HUDEP-2 (cell line): ENCODE measurements around the gene TWF2.
A peak's percentile ranks its signal among the peaks of the same experiment; 100 is the strongest.

ENCODE experiments used
- DNase-seq, 76 experiments: peaks; one replicate each; lab custom pipeline; 2025; ENCODE audit not compliant: unreplicated experiment in 76 of 76; lab: John Stamatoyannopoulos, UW

The TWF2 gene

DNA sequence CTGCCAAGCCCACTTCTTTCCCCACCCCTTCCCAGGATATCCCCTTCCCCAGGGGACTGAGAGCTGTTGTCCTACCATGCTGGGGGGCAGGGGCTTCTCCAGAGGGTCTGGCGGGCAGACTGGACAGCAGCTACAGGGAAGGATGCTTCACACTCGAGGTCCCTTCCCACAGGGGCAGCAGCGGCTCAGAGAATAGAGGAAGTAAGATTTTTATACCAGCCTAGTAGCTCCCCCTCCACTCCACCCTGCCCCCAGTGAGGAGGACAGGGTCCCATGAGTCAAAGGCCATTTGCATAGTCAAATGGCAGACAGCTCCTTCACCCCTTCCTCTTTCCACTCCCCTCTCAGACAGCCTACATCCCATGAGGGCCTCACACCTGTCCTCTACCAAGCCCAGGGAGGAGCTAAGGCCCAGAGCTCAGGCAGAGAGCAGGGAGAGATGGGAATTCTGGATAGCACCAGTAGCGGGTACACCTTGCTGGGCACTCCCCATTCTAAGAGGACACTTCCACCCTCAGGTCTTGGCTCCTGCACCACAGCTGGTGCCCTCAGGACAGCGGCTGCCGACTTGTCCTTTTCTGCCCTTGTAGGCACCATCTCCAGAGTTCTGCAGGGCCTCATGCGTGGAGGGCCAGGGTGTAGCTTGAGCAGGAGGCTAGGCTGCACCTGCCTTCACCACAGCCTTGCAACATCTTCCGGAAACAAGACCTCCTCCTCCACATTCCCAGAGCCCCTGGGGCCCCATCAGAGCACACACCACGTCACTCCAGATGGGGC is 13.3 kb downstream of the TWF2 start, which contains the start of gene TLR9:
TSS of gene TLR9 (minus strand) at position 194 of the 777 bp plus-strand sequence. CDS start at position 78, 116 bp downstream.
- no peak for DNase-seq

- no peak for DNase-seq
Measured at GRCh38 chr3:52223449-52224408, 15.2 kb downstream of the TWF2 start.

GRCh38 chr3:52222319-52223221 is 16.4 kb downstream of the TWF2 start:
- DNase-seq = no peak

- no peak for DNase-seq
Measured at GRCh38 chr3:52221563-52222318, 17.2 kb downstream of the TWF2 start.

GRCh38 chr3:52221141-52221562 is 17.8 kb downstream of the TWF2 start:
- no peak for DNase-seq

DNA sequence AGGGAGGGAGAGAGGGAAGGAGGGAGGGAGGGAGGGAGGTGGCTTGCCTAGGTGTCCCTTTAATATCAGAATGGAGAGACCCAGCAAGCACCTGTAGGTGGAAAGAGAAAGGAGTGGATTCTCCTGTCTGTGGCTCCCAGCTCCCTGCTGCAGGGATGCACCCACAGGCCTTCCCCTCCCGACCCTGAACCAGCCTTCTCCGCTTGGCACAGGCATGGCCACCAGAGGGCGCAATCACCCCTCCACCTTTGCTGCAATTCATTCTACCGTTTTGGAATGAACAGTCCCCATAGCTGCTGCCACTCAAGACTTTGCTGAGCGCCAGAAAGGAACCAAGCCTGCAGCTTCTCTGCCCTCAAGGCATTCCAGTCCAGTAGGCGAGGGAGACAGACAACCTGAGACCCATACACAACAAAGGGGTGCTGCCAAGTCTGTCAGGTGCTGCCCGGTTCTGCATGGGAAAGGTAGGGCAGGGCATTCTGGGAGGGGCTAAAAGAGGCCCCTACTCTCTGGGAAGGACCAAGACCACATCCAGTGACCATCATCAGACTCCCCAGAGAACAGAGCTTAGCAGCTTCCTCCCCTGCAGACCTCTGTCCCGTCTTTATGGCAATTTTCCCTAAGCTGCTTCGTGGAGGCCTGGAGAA is 18.5 kb downstream of the TWF2 start:
- DNase-seq = peak in 70 of 76 experiments; percentile 17 to 90 (median 70)

- DNase-seq = no peak
Measured at GRCh38 chr3:52218937-52219650, 19.9 kb downstream of the TWF2 start.

DNA sequence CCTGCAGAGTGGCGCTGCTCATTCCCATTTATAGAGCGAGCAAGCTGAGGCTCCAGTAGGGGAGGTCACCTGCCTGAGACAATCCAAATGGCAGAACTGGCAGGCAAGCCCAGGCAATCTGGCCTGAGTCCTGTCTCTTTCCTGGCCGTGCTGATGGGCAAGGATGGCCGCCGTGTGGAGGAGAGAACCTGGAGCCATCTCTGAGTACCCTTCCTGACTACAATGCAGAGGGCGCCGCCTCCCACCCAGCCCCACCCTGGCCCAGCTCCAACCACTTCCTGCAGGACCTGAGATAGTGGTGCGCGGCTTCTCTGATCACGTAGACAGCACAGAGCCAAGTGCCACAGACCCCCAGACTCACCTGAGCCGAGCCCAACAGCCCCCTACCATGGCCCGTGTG is 20.5 kb downstream of the TWF2 start:
- DNase-seq = peak in 21 of 76 experiments; percentile 8 to 43 (median 19)

DNA sequence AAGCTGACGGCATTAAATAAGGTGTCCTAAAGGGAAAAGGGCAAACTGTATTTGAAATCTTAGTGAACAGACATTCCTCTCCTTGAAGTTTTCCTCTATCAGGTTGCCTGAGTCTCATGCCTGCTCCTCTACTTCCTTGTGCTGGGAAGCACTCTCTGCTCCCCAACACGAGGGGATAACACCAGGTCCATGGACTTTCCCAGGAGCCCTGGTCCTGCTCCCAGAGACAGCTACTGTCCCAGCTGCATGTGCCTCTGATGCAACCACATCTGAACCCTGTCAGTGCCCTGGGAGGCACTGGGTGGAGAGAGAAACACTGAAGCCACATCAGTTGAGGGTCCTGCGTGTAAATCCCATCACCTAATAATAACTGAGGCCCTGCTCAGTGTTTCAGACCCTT is 20.9 kb downstream of the TWF2 start:
- no peak for DNase-seq

DNA sequence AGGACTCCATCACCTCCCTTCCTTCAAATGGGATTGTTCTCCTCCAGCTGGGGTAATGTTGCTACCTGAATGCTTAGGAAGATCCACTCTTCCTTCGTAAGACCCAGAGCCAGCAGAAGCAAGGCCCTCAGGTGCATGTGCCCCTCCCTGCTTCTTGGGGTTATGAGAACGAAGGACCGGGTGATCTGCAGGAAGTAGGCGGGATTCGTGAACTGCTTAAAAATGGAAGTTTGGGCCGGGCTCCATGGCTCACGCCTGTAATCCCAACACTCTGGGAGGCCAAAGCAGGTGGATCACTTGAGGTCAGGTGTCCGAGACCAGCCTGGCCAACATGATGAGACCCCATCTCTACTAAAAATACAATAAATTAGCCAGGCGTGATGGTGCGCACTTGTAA is 21.6 kb downstream of the TWF2 start:
- DNase-seq = no peak

DNA sequence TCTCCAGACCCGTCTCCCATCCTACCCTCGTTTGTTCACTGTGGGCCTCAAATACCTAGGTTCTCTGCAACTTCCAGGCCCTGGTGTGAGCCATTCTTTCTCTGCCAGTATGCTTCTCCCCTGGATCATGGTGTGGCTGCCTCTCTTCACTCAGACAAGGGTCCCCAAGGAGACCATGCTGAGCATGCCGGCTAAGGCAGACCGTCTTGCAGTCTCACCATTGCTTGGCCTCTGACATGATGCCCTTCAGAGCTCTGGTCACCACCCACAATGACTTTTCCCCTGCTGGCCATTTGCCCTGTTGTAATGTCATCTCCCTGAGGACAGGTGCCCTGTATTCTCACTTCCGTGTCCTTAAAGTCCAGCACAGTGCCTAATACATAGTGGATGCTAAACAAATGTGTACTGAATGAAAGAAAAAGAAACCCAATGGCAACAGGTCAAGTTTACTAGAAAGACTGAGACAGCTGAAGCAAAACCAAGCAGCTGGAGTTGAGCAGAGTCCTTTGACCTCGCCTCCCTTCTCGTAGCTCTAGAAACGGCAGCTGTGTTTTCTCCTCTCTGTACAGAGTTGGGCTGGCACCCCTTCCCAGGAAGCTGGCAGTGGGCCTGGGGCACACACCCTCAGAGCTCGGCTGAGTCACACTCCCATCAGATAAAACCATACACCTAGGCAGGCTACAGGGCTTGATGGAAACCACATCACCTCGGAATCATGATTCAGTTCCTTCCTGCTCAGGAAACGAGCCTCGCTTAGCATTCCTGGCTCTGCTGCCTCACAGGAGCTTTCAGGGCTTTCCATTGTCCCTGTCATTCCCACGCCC is 22.2 kb downstream of the TWF2 start:
- DNase-seq = peak in 61 of 76 experiments; percentile 7 to 69 (median 39)

- no peak for DNase-seq
Measured at GRCh38 chr3:52215351-52215750, 23.6 kb downstream of the TWF2 start.

GRCh38 chr3:52213901-52214300 is 25.1 kb downstream of the TWF2 start:
- no peak for DNase-seq

GRCh38 chr3:52213005-52213404 is 26.0 kb downstream of the TWF2 start:
- no peak for DNase-seq

GRCh38 chr3:52211268-52211891 is 27.6 kb downstream of the TWF2 start:
- DNase-seq = no peak

- no peak for DNase-seq
Measured at GRCh38 chr3:52210550-52211046, 28.4 kb downstream of the TWF2 start.

- DNase-seq = no peak
Measured at GRCh38 chr3:52210037-52210436, 28.9 kb downstream of the TWF2 start.
